Measurements from ENCODE around the gene SLC19A1.

Gene SLC19A1

GRCh38 chr21:45548711-45549491 is 6.7 kb upstream of the SLC19A1 start:
- no peak overlapping the region for H3K4me3 ChIP-seq (ENCODE audit: low read depth, low read length)
- no peak for DNase-seq (ENCODE audit: low read depth)

GRCh38 chr21:45547545-45547900 is 5.3 kb upstream of the SLC19A1 start:
- no peak overlapping the region for H3K4me3 ChIP-seq (ENCODE audit: low read depth, low read length)
- no peak for DNase-seq (ENCODE audit: low read depth)

GRCh38 chr21:45546636-45547544 is 4.7 kb upstream of the SLC19A1 start:
- no peak overlapping the region for H3K4me3 ChIP-seq (ENCODE audit: low read depth, low read length)
- no peak for DNase-seq (ENCODE audit: low read depth)

DNA sequence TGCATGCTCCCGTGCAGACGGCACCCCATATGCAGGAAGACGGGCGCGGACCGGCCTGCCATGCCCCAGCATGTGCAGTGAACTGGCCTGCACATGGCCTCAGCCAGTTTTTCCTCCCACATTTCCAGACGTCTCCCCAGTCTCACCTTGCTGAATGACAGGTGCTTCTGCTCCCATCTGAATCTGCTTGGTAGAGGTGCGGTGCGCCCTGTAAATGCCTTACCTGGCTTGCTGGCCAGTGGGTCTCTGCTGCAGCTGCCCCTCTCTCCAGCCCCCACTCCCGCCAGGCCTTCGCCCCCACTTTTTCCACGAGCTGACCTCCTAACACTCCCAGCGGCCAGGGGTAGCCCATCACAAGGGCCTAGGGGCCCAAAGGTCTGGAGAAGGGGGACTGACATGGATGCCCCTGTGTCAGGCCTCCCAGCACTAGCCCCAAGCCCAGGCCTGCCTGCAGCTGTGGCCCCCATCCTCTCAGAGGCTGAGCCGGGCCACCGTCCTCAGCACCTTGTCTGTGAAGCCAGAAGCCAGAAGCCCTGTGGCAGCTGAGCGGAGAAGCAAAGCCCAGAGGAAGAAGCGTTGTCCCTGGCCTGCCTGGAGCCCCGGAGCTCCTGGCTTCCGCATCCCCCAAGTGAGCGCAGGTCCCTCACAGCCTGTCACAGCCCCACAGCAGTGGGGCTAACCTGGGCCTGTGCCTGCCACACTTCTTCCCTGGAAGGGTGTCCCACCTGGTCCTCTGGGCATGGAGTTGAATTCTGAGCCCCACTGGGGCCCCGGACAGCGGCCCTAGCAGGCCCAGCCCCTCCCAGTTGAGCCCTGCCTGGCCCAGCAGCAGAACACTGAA is 3.7 kb upstream of the SLC19A1 start:
- no peak overlapping the region for H3K4me3 ChIP-seq (ENCODE audit: low read depth, low read length)
- no peak for DNase-seq (ENCODE audit: low read depth)

DNA sequence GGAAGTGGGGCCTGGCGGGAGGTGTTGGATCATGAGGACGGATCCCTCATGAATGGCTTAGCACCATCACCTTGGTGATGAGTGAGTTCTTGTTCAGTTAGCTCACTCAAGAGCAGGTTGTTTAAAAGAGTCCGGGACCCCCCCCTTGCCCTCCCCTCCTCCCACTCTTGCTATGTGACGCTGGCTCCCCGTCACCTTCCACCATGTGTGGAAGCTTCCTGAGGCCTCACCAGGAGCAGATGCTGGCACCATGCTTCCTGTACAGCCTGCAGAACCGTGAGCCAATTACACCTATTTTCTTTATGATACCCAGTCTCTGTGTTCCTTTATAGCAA is 3.0 kb upstream of the SLC19A1 start:
- no peak overlapping the region for H3K4me3 ChIP-seq (ENCODE audit: low read depth, low read length)
- DNase-seq (ENCODE audit: low read depth), result no peak

GRCh38 chr21:45544449-45545235 is 2.4 kb upstream of the SLC19A1 start:
- DNase-seq (ENCODE audit: low read depth), result no peak
- H3K4me3 ChIP-seq (ENCODE audit: low read depth, low read length), result no peak overlapping the region

DNA sequence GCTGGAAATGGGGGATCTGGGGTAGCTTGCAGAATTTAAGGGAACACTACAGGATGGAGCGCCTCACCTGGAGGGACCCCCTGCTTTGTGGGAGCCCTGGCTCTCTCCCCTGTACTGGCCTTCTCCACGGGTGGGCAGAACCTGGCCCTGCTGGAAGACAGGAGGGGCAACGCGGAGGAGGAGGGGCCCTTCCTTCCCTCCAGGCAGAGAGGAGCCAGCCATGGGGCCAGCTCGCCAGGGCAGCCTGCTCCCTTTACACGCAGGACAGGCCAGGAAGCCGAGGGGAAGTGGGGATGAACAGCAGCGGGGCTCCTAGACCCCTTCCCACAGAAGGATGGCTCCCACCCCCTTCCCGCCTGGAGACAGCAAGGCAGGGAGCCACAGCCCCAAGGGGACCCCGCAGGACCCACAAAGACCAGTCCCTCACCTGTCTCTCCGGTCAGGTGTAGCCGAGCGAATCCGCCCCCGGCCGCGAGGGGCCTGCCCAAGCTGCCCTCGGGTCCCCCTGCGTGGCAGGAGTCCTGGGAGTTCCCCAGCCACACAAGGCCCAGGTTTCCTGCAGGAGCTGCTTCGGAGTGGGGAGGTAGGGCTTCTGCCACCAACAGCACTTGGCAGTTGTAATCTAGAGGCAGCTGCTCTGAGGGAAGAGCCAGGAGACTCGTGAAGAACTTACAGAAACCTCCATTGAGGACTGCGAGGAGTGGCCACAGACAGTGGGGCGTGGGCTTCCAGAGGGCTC is 1.6 kb upstream of the SLC19A1 start:
- no peak for DNase-seq (ENCODE audit: low read depth)

DNA sequence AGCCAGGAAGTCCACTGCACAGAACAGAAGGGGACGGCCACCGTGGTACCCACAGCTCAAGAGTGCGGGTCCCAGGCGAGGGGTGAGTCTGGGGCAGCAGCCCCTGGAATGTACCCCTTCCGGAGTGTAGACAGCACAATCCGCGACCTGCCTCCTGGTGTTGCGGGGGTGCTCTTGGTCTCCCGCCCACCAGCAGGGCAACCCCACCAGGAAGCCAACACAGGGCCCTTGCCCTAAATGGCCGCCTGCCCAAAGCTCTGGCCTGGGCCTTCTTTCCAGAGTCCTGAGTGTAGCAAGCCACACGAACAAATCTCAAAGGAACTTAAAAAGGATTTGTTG is 1.1 kb upstream of the SLC19A1 start:
- no peak overlapping the region for H3K4me3 ChIP-seq (ENCODE audit: low read depth, low read length)
- DNase-seq (ENCODE audit: low read depth), result no peak

More for the DNA sequence above, 1.6 kb upstream of the SLC19A1 start:
- H3K4me3 ChIP-seq (ENCODE audit: low read depth, low read length), result no peak overlapping the region

- DNase-seq (ENCODE audit: low read depth), result no peak
- H3K4me3 ChIP-seq (ENCODE audit: low read depth, low read length), result peak overlapping the region; percentile 59
These were observed 579 bp upstream of the SLC19A1 start for GRCh38 chr21:45542667-45543370.

GRCh38 chr21:45541221-45542039 is 810 bp downstream of the SLC19A1 start:
- DNase-seq (ENCODE audit: low read depth), result no peak
- peak overlapping the region; percentile 59 for H3K4me3 ChIP-seq (ENCODE audit: low read depth, low read length)

DNA sequence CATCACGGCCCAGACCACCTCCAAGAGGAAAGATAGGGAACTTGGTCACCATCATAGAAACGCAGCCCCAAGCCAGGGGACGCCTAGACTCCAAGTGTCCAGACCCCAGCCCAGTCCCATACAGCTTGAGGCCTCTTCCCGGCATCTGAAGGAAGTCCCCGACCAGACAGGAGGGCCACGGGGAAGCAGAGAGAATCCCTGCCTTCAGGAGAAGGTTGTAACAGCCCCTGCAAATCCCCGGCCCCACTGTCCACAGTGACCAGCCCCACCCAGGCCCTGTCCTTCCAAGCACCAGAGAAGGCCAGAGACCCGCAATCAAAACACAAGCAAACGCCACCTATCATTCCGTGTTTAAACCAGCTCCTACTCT is 1.7 kb downstream of the SLC19A1 start:
- DNase-seq (ENCODE audit: low read depth), result no peak
- H3K4me3 ChIP-seq (ENCODE audit: low read depth, low read length), result no peak overlapping the region

DNA sequence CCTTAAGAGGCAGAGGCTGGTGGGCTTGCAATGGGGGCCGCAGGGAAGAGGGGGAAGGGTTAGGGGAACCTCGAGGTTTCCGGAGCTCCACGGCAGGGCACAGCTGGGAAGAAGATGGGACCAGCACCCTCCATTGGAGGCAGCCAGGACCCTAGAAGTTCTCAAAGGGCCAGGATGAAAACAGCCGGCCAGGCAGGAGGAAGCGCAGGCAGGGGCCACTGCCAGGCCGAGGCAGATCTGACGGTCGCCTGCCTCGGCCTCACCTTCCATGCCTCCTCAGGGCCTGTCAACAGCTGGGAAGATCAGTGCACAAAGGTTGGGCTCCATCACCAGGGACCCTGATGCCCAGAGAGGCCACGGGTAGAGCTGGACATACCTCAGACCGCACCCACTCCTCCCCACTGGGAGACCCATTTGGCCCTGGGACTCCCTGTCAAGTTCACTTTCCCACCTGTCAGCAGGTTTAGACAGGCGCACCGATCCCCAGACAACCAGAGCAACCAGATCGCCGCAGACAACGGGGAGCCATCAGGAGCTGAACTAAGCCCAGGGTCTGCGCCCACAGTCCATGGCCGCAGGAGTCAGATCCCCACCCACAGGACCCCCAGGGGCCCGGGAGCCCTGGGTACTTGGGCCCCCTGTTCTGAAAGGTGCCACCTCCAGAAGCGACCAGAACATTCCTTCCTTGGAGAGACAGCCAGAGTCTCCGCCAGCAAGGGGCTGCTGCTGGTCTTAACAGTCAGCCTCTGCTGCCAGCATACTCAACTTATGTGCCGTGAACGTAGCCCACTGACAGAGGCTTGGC is 2.2 kb downstream of the SLC19A1 start:
- DNase-seq (ENCODE audit: low read depth), result no peak

GRCh38 chr21:45539046-45539795 is 3.0 kb downstream of the SLC19A1 start:
- no peak for DNase-seq (ENCODE audit: low read depth)
- H3K4me3 ChIP-seq (ENCODE audit: low read depth, low read length), result no peak overlapping the region

More for the DNA sequence above, 2.2 kb downstream of the SLC19A1 start:
- H3K4me3 ChIP-seq (ENCODE audit: low read depth, low read length), result no peak overlapping the region

DNA sequence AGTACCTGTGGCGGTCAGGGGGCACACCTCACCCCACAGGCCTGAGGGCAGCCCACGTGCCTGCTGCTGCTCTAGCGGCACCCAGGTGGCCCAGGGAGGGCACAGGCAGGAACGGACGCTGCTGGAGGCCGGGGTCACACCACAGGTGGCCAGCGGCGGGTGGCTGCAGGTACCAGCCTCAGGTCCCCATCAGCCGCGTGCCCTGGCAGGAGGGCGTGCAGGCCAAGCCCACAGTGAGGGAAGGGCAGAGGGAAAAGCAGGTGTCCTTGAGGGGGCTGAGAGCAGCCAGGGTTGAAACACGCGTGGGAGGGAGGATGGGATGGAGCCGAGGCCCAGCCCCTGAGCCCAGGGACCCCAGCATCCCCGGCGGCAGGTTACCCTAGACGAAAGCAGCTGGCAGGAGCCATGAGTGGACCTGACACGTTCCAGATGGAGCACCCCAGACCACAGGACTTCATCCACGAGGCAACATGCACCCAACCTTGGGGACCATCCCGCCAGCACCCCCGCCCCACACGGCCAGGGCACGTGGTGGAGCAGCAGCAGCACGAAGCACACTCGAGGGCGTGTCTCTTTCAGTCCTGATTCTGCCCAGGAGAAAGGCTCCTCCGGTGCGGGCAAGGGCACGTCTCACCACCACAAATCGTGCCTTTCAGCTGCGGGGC is 3.7 kb downstream of the SLC19A1 start:
- H3K4me3 ChIP-seq (ENCODE audit: low read depth, low read length), result no peak overlapping the region
- no peak for DNase-seq (ENCODE audit: low read depth)

DNA sequence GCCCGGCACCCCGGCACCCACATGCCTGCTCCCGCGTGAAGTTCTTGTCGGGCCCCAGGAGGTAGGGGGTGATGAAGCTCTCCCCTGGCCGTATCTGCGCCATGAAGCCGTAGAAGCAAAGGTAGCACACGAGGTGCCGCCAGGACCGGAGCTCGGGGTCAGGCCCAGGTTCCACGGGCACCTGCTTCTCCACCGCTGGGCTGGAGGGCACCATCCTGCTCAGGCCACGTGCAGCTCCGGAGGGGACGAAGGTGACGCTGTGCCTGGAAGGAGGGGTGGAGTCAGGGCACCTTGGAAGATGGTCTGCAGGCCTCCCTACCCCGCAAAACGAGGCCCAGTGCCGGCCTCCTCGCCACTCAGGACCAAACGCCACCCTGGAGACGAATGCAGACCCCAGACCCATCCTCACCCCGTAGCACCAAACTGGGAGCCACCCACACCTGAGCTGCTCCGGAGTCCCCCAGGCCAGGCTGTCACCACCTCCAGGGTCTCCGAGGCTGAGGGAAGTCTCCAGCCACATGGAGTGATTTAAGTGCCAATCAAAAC is 4.4 kb downstream of the SLC19A1 start:
- DNase-seq (ENCODE audit: low read depth), result no peak
- no peak overlapping the region for H3K4me3 ChIP-seq (ENCODE audit: low read depth, low read length)

All from skeletal muscle cell (primary cell).